Stomach smooth muscle (tissue), 2 donors: Measurements from ENCODE around the gene MBTD1.
"Not testable (repeated sequence)": the region's sequence is repeated elsewhere in the genome, so short reads cannot be mapped to it uniquely, and the experiment has no call there.

Experiments used
- H3K27ac ChIP-seq: one replicate; pipeline ENCODE4 v1.7.0; 2013; ENCODE audit warnings: mild to moderate bottlenecking, low read length, inconsistent platforms
- H3K27me3 ChIP-seq, 2 donors: one replicate each; pipeline ENCODE4 v1.7.0; 2013; ENCODE audit warnings: low read length in 2 of 2; ENCODE audit not compliant: insufficient read depth in 2 of 2, control insufficient read depth in 1 of 2
- H3K36me3 ChIP-seq, 2 donors: one replicate each; pipeline ENCODE4 v1.7.0; 2013; ENCODE audit warnings: low read length in 2 of 2; ENCODE audit not compliant: control insufficient read depth in 2 of 2, insufficient read depth in 2 of 2
- H3K4me1 ChIP-seq: one replicate; pipeline ENCODE4 v1.7.0; 2013; ENCODE audit warnings: low read length; ENCODE audit not compliant: control insufficient read depth, insufficient read depth
- H3K4me3 ChIP-seq, 2 donors: one replicate each; pipeline ENCODE4 v1.7.0; 2013; ENCODE audit warnings: low read length in 2 of 2
- H3K9ac ChIP-seq, 2 donors: one replicate each; pipeline ENCODE4 v1.7.0; 2013; ENCODE audit warnings: low read length in 2 of 2, mild to moderate bottlenecking in 1 of 2
- H3K9me3 ChIP-seq, 2 donors: one replicate each; pipeline ENCODE4 v1.7.0; 2013; ENCODE audit warnings: low read length in 2 of 2; ENCODE audit not compliant: control insufficient read depth in 2 of 2
- donor health status: healthy.
- donor health status: Pancreatic carcinoma.

The MBTD1 gene

DNA sequence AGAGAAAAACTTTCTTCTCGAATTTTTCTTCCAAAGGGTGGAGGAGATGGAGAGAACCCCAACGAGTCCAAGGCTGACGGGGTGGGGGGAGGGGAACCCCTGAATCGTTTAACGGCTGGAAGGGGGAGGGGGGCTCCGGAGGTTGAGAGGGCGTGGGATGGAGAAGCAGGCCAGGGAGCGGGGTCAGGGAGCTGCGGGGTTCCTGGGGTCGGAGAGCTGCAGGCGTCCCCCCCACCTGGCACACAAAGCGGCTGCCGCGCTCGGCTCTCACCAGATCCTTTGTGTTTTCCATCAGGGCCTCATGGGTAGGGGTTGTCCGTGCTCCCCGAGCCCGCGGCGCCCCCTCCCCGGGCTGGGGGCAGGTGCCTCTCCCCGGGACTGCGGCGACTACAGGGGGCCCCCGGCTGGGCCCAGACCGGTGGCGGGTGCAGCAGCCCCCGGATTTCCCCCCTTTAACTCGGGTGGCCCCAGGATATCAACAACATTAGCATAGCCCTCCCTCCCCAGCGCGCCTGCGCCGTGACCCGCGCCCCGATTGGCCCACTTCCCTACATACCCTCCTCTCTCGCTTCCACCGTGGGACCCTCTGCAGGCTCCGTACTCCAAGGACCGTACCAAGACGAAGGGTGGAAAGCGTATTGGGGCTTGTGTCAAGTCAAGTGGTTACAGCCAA, at the start of gene MBTD1:
MBTD1 (minus strand) TSS at position 486 of the 673 bp plus-strand sequence. CDS start 34,888 bp downstream, outside the sequence.
- peaks cover 3 to 5% of the 10 kb centered on the region in 2 donors for H3K36me3 ChIP-seq
- peak within 1 kb of the TSS; percentile 96 for H3K27ac ChIP-seq
- H3K27me3 ChIP-seq: no peaks in the 10 kb centered on the region
- peak within 1 kb of the TSS; percentile 97 to 99 for H3K9ac ChIP-seq
- H3K4me1 ChIP-seq: peaks cover 23% of the 10 kb centered on the region
- no peaks in the 10 kb centered on the region for H3K9me3 ChIP-seq
- peak within 1 kb of the TSS; percentile 72 to 92 for H3K4me3 ChIP-seq

DNA sequence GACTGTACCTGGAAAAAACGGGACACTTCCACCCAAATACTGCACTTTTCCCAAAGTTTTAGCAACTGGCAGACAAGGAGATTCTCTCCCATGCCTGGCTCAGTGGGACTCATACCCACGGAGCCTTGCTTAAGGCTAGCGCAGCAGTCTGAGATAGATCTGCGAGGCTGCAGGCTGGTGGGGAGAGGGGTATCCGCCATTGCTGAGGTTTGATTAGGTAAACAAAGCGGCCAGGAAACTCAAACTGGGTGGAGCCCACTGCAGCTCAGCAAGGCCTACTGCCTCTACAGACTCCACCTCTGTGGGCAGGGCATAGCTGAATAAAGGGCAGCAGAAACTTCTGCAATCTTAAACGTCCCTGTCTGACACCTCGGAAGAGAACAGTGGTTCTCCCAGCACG, 45.3 kb upstream of the MBTD1 start:
- Histone ChIP-seq H3K4me1 (no peaks in the 10 kb centered on the region), H3K36me3 (no peaks in the 10 kb centered on the region), H3K9me3 (no peaks in the 10 kb centered on the region), H3K9ac (no peak overlapping the region), H3K27me3 (no peaks in the 10 kb centered on the region), H3K27ac (no peak overlapping the region), H3K4me3 (no peak overlapping the region)

GRCh38 chr17:51299859-51300258, 40.0 kb upstream of the MBTD1 start:
- Histone ChIP-seq H3K27me3 (no peaks in the 10 kb centered on the region), H3K9ac (no peak overlapping the region), H3K4me1 (no peaks in the 10 kb centered on the region), H3K27ac (no peak overlapping the region), H3K9me3 (no peaks in the 10 kb centered on the region), H3K36me3 (peaks cover 2 to 6% of the 10 kb centered on the region in 2 donors), H3K4me3 (no peak overlapping the region)

DNA sequence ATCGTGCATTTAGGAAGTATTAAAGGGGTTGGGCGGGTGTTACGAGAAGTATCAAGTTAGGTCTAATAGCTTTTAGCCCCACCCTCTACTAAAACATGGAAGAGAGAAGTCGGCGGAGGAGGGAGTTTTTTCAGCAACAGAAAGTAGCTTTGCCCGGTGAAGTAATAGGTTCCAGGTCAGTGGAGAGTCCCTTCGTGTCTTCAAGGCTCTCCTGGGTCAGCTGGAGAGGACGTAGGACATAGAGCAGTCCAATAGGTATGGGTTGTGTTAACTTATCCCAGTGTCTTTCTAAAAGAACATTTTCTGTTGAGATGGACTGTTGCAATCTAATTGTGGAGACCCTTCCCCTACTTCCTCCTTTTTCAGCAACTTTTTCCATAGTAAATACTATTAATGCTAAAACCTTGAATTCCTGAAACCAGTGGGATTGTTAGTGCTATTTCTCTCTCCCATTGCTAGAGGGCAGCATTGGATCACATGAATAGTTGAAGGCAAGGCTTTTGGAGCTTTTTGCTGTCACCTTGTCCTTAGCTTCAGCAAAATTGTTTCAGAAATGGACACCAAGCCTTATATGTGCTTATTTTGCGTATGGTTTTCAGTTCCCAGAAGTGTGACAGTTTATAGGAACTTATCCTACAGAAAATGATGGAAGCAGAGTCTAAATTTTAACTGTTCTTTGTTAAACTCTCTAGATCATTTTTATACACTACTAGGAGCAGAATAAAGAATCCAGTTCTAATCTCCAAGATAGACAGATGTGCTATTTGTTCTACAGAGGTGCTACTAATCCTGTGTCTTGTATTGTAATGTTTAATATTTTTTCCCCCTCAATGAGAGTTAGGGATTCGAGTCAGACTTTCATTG, 38.9 kb upstream of the MBTD1 start:
- Histone ChIP-seq H3K4me1 (no peaks in the 10 kb centered on the region), H3K36me3 (peaks cover 3 to 6% of the 10 kb centered on the region in 2 donors), H3K27me3 (no peaks in the 10 kb centered on the region), H3K9ac (no peak overlapping the region), H3K27ac (no peak overlapping the region), H3K9me3 (no peaks in the 10 kb centered on the region), H3K4me3 (no peak overlapping the region)

- not testable (repeated sequence) for H3K4me1 ChIP-seq, H3K9me3 ChIP-seq, H3K27me3 ChIP-seq, H3K9ac ChIP-seq, H3K27ac ChIP-seq, H3K4me3 ChIP-seq
- H3K36me3 ChIP-seq: peaks cover 12 to 14% of the 10 kb centered on the region in 2 donors
These were observed 34.5 kb upstream of the MBTD1 start for GRCh38 chr17:51294338-51294737.

DNA sequence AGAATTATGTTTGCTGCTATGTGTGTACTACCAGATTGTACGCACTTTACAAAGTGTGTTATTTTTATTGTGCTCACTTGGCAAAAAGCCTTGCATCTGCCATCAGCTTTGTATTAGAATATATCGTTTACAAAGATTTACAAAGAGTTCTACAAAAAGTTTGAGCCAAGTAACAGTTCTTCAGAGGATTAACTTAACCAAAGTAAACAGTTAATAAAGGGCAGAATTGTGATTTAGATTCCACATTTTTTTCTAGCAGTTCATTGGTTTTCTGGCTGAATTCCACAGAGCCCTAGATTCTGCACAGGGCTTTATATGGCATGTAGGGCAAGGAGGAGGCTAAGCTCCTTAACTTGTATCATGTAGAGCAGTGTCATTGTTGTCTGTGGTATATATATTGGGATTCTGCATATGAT, 29.9 kb upstream of the MBTD1 start:
- Histone ChIP-seq H3K9ac (no peak overlapping the region), H3K4me3 (no peak overlapping the region), H3K9me3 (no peaks in the 10 kb centered on the region), H3K27ac (no peak overlapping the region), H3K27me3 (no peaks in the 10 kb centered on the region), H3K36me3 (peaks cover 24 to 36% of the 10 kb centered on the region in 2 donors), H3K4me1 (no peaks in the 10 kb centered on the region)

DNA sequence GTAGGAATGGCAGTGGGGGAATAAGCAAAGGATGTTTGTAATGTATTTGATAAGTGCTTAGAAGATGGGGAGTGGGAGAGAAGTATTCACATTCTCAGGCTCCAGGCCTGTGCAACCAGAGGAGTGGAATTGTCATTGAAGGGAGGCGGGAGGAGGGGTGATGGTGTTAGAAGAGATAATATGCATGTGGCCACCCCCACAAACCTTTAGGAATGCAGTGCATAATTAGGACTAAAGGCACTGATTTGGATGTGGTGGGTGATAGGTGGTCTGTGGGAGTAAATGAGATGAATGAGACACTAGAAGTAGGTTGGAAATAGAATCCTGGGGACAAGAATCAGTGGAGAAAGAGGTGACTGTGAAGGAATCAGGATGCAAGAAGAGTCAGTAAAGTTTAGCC, 27.6 kb upstream of the MBTD1 start:
- Histone ChIP-seq H3K9me3 (no peaks in the 10 kb centered on the region), H3K9ac (no peak overlapping the region), H3K4me3 (no peak overlapping the region), H3K36me3 (peaks cover 27 to 29% of the 10 kb centered on the region in 2 donors), H3K27me3 (no peaks in the 10 kb centered on the region), H3K27ac (no peak overlapping the region), H3K4me1 (no peaks in the 10 kb centered on the region)

DNA sequence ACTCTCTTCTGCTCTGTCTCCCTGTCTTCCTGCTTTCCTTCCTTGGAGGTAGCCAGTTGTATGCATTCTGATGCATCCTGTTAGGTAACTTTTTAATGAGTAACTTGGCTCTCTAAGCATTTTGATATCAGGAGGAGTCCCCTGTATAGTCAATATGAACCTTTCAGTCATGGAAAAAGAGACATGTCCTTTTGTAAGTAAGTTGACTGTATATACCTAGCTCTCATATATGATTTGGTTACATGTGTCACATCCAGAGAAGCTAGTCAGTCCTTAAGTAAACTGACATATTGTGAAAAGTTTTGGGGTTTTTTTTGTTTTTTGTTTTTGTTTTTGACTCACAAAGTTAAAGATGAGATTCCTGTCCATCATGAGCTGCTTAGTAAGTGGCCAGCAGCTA, 19.3 kb upstream of the MBTD1 start:
- H3K36me3 ChIP-seq: peaks cover 34 to 54% of the 10 kb centered on the region in 2 donors
- no peaks in the 10 kb centered on the region for H3K9me3 ChIP-seq
- H3K9ac ChIP-seq: no peak overlapping the region
- no peaks in the 10 kb centered on the region for H3K4me1 ChIP-seq
- H3K27me3 ChIP-seq: no peaks in the 10 kb centered on the region
- no peak overlapping the region for H3K27ac ChIP-seq
- H3K4me3 ChIP-seq: no peak overlapping the region

GRCh38 chr17:51275381-51275780, 15.5 kb upstream of the MBTD1 start:
- Histone ChIP-seq H3K4me1 (no peaks in the 10 kb centered on the region), H3K9ac (no peak overlapping the region), H3K27me3 (no peaks in the 10 kb centered on the region), H3K4me3 (no peak overlapping the region), H3K27ac (no peak overlapping the region), H3K9me3 (no peaks in the 10 kb centered on the region), H3K36me3 (peaks cover 33 to 43% of the 10 kb centered on the region in 2 donors)

DNA sequence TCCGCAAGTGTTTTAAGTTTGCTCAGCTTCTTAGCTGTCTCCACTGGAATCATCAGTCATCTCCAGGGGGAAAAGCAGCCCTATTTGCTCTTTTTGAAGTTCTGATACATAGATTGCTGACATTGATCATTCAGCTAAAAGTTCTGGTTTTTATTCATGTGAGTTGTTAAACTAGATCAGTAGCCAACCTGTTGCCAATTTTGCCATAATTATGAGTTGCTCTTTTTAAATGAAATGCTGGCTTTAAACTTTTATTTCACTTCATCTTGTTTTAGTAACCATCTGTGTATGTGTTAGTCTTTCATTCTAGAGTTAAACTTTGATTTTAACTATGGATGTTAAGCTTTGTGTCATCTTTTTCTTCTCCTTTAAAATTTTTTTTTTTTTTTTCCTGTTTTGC, 13.0 kb upstream of the MBTD1 start:
- Histone ChIP-seq H3K27me3 (no peaks in the 10 kb centered on the region), H3K27ac (no peak overlapping the region), H3K36me3 (peaks cover 33 to 35% of the 10 kb centered on the region in 2 donors), H3K4me1 (no peaks in the 10 kb centered on the region), H3K9ac (no peak overlapping the region), H3K4me3 (no peak overlapping the region), H3K9me3 (no peaks in the 10 kb centered on the region)

DNA sequence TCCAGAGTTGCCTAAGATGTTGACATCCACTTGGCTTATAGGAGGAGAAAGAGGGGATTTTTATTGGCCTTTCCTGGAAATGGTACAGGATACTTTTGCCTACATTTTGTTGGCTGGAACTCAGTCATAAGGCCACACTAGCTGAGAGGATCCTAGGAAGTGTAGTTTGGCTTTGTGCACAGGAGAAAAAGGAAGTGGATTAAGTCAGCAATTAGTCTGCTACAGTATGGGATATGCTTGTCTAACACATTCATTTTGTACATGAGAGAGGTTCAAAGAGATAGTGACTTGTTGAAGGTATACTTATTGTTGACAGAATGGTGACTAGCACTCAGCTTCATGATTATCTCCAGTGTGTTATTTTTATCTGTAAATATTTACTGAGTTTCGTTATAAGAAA, 10.8 kb upstream of the MBTD1 start:
- Histone ChIP-seq H3K4me3 (no peak overlapping the region), H3K9ac (no peak overlapping the region), H3K27ac (no peak overlapping the region), H3K27me3 (no peaks in the 10 kb centered on the region), H3K36me3 (peaks cover 19 to 24% of the 10 kb centered on the region in 2 donors), H3K9me3 (no peaks in the 10 kb centered on the region), H3K4me1 (no peaks in the 10 kb centered on the region)
